ENCODE data around the gene STAB2. TPM values are rescaled to one million over a fixed set of nuclear protein-coding genes. Genes with fewer than 3 reads are reported as not detected.

The STAB2 gene
- total RNA-seq, 4 donors from 2014 or later: not detected

DNA sequence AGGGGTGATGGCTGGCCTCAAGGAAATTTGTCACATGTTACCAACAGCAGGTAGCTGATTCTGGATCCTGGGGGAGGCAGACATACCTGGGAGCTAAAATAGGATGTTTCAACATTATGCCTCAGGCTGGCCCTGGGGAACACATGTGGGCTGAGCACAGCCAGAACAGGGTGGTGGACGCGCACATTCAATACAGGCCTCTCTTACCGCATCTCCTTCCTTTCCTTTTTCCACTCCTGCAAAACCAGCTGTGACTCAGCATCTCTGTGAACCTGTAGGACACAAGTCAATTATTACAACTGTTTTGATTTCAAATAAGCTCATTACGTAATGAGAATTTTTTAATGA is 193.0 kb downstream of the STAB2 start:
- in situ Hi-C loops (cut with MboI; ENCODE audit: low sequenced_read_pairs in 4 of 4): loop anchor here in 2 of 4 donors (10.0 kb wide), 1 partner anchor 75 kb away; no protein-coding TSS in a partner anchor
- DNase-seq (no peak), ATAC-seq (no peak)
- Histone ChIP-seq H3K9me3 (no peaks in the 10 kb centered on the region), H3K27ac (peak overlapping the region in 2 of 4 donors; percentile 91 to 93), H3K36me3 (peaks cover 0 to 13% of the 10 kb centered on the region in 2 donors), H3K4me1 (peaks cover 44 to 50% of the 10 kb centered on the region in 2 donors), H3K4me3 (no peak overlapping the region), H3K27me3 (no peaks in the 10 kb centered on the region)
- intact Hi-C loops (cut with DNase I; ENCODE audit: low total_unique reads): loop anchor here (10.0 kb wide), 1 partner anchor 1445 kb away; no protein-coding TSS in a partner anchor
- no peak for TF ChIP-seq POLR2A (IDR thresholded peaks at IDR 0.05)

DNA sequence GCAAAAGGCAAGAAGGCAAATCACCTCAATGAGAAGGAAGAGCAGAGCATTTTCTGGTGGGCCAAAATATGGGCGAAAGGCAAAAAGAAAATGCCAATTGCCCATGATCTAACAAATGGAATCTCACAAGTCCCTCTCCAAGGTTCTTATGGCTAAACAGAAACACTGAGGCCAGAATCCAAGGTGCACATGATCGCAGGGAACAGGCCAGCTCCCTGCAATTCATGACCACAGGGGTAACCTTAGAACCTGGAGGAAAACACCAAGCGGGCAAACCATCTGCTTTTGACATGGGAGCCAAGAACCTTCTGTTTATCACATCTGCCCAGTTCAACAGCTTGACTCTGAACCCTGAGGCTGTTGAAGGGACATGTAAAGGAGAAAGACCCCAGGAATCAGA is 193.9 kb downstream of the STAB2 start:
- intact Hi-C loops (cut with DNase I; ENCODE audit: low total_unique reads): loop anchor here (10.0 kb wide), 1 partner anchor 1444 kb away; no protein-coding TSS in a partner anchor
- in situ Hi-C loops (cut with MboI; ENCODE audit: low sequenced_read_pairs in 4 of 4): loop anchor here in 2 of 4 donors (10.0 kb wide), 1 partner anchor 74 kb away; no protein-coding TSS in a partner anchor
- TF ChIP-seq CTCF (IDR thresholded peaks at IDR 0.05 in 4 of 5, conservative IDR thresholded peaks at IDR 0.05 in 1 of 5): no peak
- TF ChIP-seq POLR2A (IDR thresholded peaks at IDR 0.05): no peak
- H3K4me1 ChIP-seq: peaks cover 45 to 57% of the 10 kb centered on the region in 2 donors
- H3K27ac ChIP-seq: peak overlapping the region; percentile 83 to 93 (median 87)
- peaks cover 0 to 13% of the 10 kb centered on the region in 2 donors for H3K36me3 ChIP-seq
- H3K27me3 ChIP-seq: no peaks in the 10 kb centered on the region
- H3K9me3 ChIP-seq: no peaks in the 10 kb centered on the region
- DNase-seq (peak; percentile 85 to 89), ATAC-seq (peak; percentile 87 to 92)
- no peak overlapping the region for H3K4me3 ChIP-seq

DNA sequence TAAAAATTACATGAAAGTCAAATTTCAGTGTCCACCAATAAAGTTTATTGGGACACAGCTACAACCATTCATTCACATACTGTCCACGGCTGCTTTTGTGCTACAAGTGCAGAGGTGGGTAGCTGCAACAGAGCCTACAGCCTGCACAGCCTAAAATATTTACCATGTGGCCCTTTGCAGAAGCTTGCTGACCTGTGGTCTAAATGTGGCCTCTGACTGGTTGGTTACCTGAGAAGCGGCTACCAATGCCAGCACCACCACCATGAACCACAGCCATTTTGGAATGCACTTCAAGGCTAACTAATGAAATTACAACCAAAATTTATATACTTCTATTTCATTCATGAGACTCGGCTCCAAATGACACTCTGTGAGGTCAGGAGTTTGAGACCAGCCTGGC is 195.3 kb downstream of the STAB2 start:
- peaks cover 0 to 4% of the 10 kb centered on the region in 2 donors for H3K36me3 ChIP-seq

DNA sequence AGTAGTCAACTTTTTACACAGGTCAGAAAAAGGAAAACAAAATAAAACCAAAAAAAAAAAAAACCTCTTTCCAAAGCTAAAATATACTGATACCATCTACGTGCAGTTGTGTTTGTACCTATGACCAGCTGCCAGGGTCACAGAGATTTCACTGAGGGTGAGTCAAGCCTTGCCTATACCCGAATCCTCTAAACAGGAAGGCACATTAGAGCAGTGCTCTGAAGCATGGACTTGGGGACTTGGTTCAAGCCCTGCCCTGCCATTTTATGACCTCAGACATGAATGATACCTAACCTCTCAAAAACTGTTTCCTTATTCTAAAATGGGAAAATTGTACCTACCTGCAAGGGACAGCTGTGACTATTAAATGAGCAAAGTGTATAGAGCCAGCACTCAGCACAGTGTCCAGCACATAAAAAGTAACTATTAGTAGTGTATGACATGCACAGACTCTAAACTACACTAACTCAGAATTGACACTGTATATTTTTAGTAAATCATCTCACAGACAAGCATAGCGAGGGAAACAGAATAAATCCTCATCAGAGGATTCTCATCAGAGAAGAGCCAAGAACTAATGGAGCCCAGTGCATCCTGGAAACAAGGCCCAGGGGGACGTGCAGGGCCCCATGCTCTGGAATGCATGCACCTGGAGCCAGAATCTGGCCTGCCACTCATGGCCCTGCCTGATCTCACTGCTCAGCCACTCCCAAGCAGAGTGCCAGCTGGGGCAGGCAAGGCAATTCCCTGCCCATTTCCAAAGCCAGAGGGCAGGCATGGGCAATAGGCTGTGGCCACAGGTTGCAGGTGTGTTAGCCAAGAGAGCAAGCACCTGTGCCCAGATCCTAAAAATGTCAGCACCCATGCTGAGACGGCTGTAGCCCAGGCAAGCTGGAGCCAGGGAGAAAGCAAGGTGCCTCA is 196.9 kb downstream of the STAB2 start:
- DNase-seq (peak; percentile 75 to 80), ATAC-seq (peak; percentile 53 to 57)
- H3K27me3 ChIP-seq: no peaks in the 10 kb centered on the region
- peak overlapping the region; percentile 83 to 93 (median 87) for H3K27ac ChIP-seq
- H3K36me3 ChIP-seq: no peaks in the 10 kb centered on the region
- TF ChIP-seq POLR2A (IDR thresholded peaks at IDR 0.05): no peak
- TF ChIP-seq CTCF (IDR thresholded peaks at IDR 0.05 in 4 of 5, conservative IDR thresholded peaks at IDR 0.05 in 1 of 5): peak in 4 of 5 experiments; percentile 26 to 54 (median 48)
- intact Hi-C loops (cut with DNase I; ENCODE audit: low total_unique reads): loop anchor here (1.0 to 10.0 kb wide), 4 partner anchors 15 to 1441 kb away; partner anchors contain the start of gene NT5DC3
- no peaks in the 10 kb centered on the region for H3K9me3 ChIP-seq
- H3K4me3 ChIP-seq: no peak overlapping the region
- peaks cover 45 to 57% of the 10 kb centered on the region in 2 donors for H3K4me1 ChIP-seq
- in situ Hi-C loops (cut with MboI; ENCODE audit: low sequenced_read_pairs in 4 of 4): loop anchor here in 2 of 4 donors (10.0 kb wide), 1 partner anchor 71 kb away; no protein-coding TSS in a partner anchor

More for the DNA sequence above, 195.3 kb downstream of the STAB2 start:
- ATAC-seq (peak; percentile 60 to 69), DNase-seq (peak; percentile 48 to 58)
- in situ Hi-C loops (cut with MboI; ENCODE audit: low sequenced_read_pairs in 4 of 4) (loop anchor here in 2 of 4 donors (10.0 kb wide), 1 partner anchor 72 kb away; no protein-coding TSS in a partner anchor), intact Hi-C loops (cut with DNase I; ENCODE audit: low total_unique reads) (loop anchor here (2.0 to 10.0 kb wide), 2 partner anchors 58 to 1442 kb away; partner anchors contain the start of gene NT5DC3)
- Histone ChIP-seq H3K27ac (peak overlapping the region; percentile 83 to 93 (median 87)), H3K9me3 (no peaks in the 10 kb centered on the region), H3K4me3 (no peak overlapping the region), H3K27me3 (no peaks in the 10 kb centered on the region), H3K4me1 (peaks cover 45 to 57% of the 10 kb centered on the region in 2 donors)
- TF ChIP-seq POLR2A (IDR thresholded peaks at IDR 0.05): peak in 1 of 2 donors; percentile 34
- TF ChIP-seq CTCF (IDR thresholded peaks at IDR 0.05 in 4 of 5, conservative IDR thresholded peaks at IDR 0.05 in 1 of 5): no peak

Measured in gastrocnemius medialis (tissue), 4 donors.